VCaP (cell line): Measurements from ENCODE around the gene KCTD2.

Experiments
- H3K27ac ChIP-seq: fragments of 450-650 bp; 2 replicates; pipeline ENCODE4 v1.5.1; 2017
- CTCF ChIP-seq: fragments of 450-650 bp; conservative IDR thresholded peaks from 2 replicates; pipeline ENCODE4 v1.5.1; 2017; ENCODE audit warnings: mild to moderate bottlenecking, moderate library complexity

The KCTD2 gene

GRCh38 chr17:75004371-75004770 lies 42.7 kb upstream of the KCTD2 start:
- TF ChIP-seq CTCF = no peak
- no peak overlapping the region for H3K27ac ChIP-seq

GRCh38 chr17:75005291-75005690 lies 41.7 kb upstream of the KCTD2 start:
- peak overlapping the region; percentile 14; the same call in 1 of the 2 replicates for H3K27ac ChIP-seq
- TF ChIP-seq CTCF = no peak

- H3K27ac ChIP-seq = peak overlapping the region; percentile 99
These were observed 40.9 kb upstream of the KCTD2 start for GRCh38 chr17:75006084-75006483.

GRCh38 chr17:75006653-75007052 lies 40.4 kb upstream of the KCTD2 start:
- TF ChIP-seq CTCF = no peak

GRCh38 chr17:75008373-75008772 lies 38.7 kb upstream of the KCTD2 start:
- H3K27ac ChIP-seq = peak overlapping the region; percentile 99
- TF ChIP-seq CTCF = no peak

More at GRCh38 chr17:75006653-75007052, 40.4 kb upstream of the KCTD2 start:
- H3K27ac ChIP-seq = peak overlapping the region; percentile 99

GRCh38 chr17:75009139-75009724 lies 37.8 kb upstream of the KCTD2 start:
- peak overlapping the region; percentile 99 for H3K27ac ChIP-seq
- no peak for TF ChIP-seq CTCF

- peak overlapping the region; percentile 99 for H3K27ac ChIP-seq
- TF ChIP-seq CTCF = no peak
These were observed 36.2 kb upstream of the KCTD2 start for GRCh38 chr17:75010683-75011400.
